SK-N-SH treated with all-trans-retinoic acid at 6 μM for 48 hours (cell line): ENCODE data around the gene ATAD3B.
"Not testable (repeated sequence)": the region's sequence is repeated elsewhere in the genome, so short reads cannot be mapped to it uniquely, and the experiment has no call there.

Experiments used
- ARNTL ChIP-seq: fragments of 450-650 bp; formaldehyde crosslinking; IDR thresholded peaks from 2 replicates; pipeline ENCODE4 v1.5.0; 2020; ENCODE audit warnings: low read depth, mild to moderate bottlenecking, moderate library complexity, borderline replicate concordance
- BACH2 ChIP-seq: fragments of 250-450 bp; sonication (Bioruptor Pico); IDR thresholded peaks from 2 replicates; pipeline ENCODE4 v1.9.0; 2021; ENCODE audit warnings: mild to moderate bottlenecking, borderline replicate concordance
- ESRRG ChIP-seq: fragments of 250-450 bp; sonication (Bioruptor Pico); IDR thresholded peaks from 2 replicates; pipeline ENCODE4 v1.6.1; 2021; ENCODE audit warnings: mild to moderate bottlenecking
- ISL1 ChIP-seq: fragments of 250-450 bp; sonication (Bioruptor Pico); IDR thresholded peaks from 2 replicates; pipeline ENCODE4 v2.1.2; 2022; ENCODE audit warnings: mild to moderate bottlenecking, moderate library complexity
- RARB ChIP-seq: fragments of 250-450 bp; sonication (Bioruptor Pico); IDR thresholded peaks from 2 replicates; pipeline ENCODE4 v1.8.0; 2021; ENCODE audit warnings: mild to moderate bottlenecking, moderate library complexity
- TCF4 ChIP-seq: fragments of 250-450 bp; sonication (Bioruptor Pico); IDR thresholded peaks from 2 replicates; pipeline ENCODE4 v1.8.0; 2021; ENCODE audit warnings: mild to moderate bottlenecking, moderate library complexity, borderline replicate concordance
- ZFP3 ChIP-seq: fragments of 250-450 bp; sonication (Bioruptor Pico); IDR thresholded peaks from 2 replicates; pipeline ENCODE4 v1.5.0; 2020; ENCODE audit warnings: mild to moderate bottlenecking, moderate library complexity
- ZFP30 ChIP-seq: fragments of 450-650 bp; formaldehyde crosslinking; IDR thresholded peaks from 2 replicates; pipeline ENCODE4 v1.5.0; 2022; ENCODE audit warnings: mild to moderate bottlenecking, moderate library complexity
- ZNF565 ChIP-seq: fragments of 450-650 bp; formaldehyde crosslinking; conservative IDR thresholded peaks from 2 replicates; pipeline ENCODE4 v1.5.0; 2020; ENCODE audit warnings: low read depth, mild to moderate bottlenecking, moderate library complexity
- ZNF8 ChIP-seq: fragments of 450-650 bp; formaldehyde crosslinking; IDR thresholded peaks from 2 replicates; pipeline ENCODE4 v1.5.0; 2020; ENCODE audit warnings: mild to moderate bottlenecking, moderate library complexity
- TF ChIP-seq, protein P1 (sequence below): fragments of 250-450 bp; sonication (Bioruptor Pico); IDR thresholded peaks from 2 replicates; pipeline ENCODE4 v1.8.0; 2021; ENCODE audit warnings: low read depth, mild to moderate bottlenecking, moderate library complexity, borderline replicate concordance
- TF ChIP-seq, protein P2 (sequence below): fragments of 250-450 bp; sonication (Bioruptor Pico); IDR thresholded peaks from 2 replicates; pipeline ENCODE4 v1.8.0; 2020; ENCODE audit warnings: mild to moderate bottlenecking, moderate library complexity, borderline replicate concordance
- TF ChIP-seq, protein P3 (sequence below): fragments of 250-450 bp; sonication (Bioruptor Pico); IDR thresholded peaks from 2 replicates; pipeline ENCODE4 v1.5.0; 2020; ENCODE audit warnings: mild to moderate bottlenecking, moderate library complexity
- TF ChIP-seq, protein P4 (sequence below): fragments of 250-450 bp; sonication (Bioruptor Pico); IDR thresholded peaks from 2 replicates; pipeline ENCODE4 v1.5.1; 2020; ENCODE audit warnings: low read depth, mild to moderate bottlenecking, moderate library complexity

DNA sequence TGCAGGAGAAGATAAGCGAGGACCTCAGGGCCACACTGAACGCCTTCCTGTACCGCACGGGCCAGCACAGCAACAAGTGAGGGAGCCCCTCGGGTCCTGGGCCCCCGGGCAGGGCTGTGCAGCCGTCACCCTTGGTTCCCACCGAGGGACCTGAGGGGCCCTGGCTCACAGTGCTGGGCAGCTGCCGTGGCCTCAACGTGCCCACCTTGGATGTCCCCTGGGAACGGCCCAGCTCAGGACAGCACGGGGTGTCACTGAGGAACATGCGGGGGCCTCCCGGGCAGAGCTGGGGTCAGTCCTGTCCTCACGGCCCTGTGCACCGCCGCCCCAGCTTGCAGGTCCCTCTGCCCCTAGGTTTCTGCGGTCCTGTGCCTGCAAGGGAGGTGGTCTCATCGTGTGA lies 12.4 kb upstream of the ATAD3B start:
- TF ChIP-seq ZNF8; ZFP30 (CRISPR knock-in tag); ZNF565 (CRISPR knock-in tag); ZFP3 (CRISPR knock-in tag); ARNTL; RARB (CRISPR knock-in tag); ESRRG (CRISPR knock-in tag); ISL1 (CRISPR knock-in tag); BACH2; TCF4: not testable (repeated sequence)
- TF ChIP-seq, protein P1, sequence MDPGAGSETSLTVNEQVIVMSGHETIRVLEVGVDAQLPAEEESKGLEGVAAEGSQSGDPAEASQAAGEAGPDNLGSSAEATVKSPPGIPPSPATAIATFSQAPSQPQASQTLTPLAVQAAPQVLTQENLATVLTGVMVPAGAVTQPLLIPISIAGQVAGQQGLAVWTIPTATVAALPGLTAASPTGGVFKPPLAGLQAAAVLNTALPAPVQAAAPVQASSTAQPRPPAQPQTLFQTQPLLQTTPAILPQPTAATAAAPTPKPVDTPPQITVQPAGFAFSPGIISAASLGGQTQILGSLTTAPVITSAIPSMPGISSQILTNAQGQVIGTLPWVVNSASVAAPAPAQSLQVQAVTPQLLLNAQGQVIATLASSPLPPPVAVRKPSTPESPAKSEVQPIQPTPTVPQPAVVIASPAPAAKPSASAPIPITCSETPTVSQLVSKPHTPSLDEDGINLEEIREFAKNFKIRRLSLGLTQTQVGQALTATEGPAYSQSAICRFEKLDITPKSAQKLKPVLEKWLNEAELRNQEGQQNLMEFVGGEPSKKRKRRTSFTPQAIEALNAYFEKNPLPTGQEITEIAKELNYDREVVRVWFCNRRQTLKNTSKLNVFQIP (CRISPR knock-in tag) = not testable (repeated sequence)
- TF ChIP-seq, protein P2, sequence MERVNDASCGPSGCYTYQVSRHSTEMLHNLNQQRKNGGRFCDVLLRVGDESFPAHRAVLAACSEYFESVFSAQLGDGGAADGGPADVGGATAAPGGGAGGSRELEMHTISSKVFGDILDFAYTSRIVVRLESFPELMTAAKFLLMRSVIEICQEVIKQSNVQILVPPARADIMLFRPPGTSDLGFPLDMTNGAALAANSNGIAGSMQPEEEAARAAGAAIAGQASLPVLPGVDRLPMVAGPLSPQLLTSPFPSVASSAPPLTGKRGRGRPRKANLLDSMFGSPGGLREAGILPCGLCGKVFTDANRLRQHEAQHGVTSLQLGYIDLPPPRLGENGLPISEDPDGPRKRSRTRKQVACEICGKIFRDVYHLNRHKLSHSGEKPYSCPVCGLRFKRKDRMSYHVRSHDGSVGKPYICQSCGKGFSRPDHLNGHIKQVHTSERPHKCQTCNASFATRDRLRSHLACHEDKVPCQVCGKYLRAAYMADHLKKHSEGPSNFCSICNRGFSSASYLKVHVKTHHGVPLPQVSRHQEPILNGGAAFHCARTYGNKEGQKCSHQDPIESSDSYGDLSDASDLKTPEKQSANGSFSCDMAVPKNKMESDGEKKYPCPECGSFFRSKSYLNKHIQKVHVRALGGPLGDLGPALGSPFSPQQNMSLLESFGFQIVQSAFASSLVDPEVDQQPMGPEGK (CRISPR knock-in tag) = not testable (repeated sequence)
- TF ChIP-seq, protein P3, sequence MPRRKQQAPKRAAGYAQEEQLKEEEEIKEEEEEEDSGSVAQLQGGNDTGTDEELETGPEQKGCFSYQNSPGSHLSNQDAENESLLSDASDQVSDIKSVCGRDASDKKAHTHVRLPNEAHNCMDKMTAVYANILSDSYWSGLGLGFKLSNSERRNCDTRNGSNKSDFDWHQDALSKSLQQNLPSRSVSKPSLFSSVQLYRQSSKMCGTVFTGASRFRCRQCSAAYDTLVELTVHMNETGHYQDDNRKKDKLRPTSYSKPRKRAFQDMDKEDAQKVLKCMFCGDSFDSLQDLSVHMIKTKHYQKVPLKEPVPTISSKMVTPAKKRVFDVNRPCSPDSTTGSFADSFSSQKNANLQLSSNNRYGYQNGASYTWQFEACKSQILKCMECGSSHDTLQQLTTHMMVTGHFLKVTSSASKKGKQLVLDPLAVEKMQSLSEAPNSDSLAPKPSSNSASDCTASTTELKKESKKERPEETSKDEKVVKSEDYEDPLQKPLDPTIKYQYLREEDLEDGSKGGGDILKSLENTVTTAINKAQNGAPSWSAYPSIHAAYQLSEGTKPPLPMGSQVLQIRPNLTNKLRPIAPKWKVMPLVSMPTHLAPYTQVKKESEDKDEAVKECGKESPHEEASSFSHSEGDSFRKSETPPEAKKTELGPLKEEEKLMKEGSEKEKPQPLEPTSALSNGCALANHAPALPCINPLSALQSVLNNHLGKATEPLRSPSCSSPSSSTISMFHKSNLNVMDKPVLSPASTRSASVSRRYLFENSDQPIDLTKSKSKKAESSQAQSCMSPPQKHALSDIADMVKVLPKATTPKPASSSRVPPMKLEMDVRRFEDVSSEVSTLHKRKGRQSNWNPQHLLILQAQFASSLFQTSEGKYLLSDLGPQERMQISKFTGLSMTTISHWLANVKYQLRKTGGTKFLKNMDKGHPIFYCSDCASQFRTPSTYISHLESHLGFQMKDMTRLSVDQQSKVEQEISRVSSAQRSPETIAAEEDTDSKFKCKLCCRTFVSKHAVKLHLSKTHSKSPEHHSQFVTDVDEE = not testable (repeated sequence)
- TF ChIP-seq, protein P4, sequence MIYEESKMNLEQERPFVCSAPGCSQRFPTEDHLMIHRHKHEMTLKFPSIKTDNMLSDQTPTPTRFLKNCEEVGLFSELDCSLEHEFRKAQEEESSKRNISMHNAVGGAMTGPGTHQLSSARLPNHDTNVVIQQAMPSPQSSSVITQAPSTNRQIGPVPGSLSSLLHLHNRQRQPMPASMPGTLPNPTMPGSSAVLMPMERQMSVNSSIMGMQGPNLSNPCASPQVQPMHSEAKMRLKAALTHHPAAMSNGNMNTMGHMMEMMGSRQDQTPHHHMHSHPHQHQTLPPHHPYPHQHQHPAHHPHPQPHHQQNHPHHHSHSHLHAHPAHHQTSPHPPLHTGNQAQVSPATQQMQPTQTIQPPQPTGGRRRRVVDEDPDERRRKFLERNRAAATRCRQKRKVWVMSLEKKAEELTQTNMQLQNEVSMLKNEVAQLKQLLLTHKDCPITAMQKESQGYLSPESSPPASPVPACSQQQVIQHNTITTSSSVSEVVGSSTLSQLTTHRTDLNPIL (CRISPR knock-in tag) = not testable (repeated sequence)
